ENCODE results near the gene COL15A1.
"Not testable (repeated sequence)": the region's sequence is repeated elsewhere in the genome, so short reads cannot be mapped to it uniquely, and the experiment has no call there.

Gene COL15A1

DNA sequence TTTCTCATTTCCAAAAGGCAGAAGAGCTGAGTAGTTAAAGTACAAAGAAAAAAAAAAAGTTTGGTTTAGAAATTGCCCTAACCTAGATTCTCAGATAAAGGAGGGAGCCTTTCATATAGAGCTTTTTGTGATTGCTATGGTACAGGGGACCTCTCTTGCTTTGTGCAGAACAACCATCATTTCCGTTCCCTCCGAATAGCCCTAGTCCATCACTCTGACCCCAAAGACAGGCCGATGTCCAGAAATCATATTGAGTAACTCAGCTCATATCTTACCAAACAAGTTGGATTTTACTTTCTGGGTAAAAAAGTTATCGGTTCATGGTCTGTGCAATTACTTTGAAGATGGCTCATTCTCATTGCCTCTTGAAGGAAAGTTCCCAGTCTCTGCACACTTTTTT lies 36.7 kb upstream of the COL15A1 start:
- no peak for DNase-seq (ENCODE audit: low spot score)
- H3K4me3 Mint-ChIP-seq, result no peak overlapping the region
- no peak overlapping the region for H3K27ac Mint-ChIP-seq
- H3K36me3 Mint-ChIP-seq (ENCODE audit: low read depth), result no peaks in the 10 kb centered on the region
- no peaks in the 10 kb centered on the region for H3K4me1 Mint-ChIP-seq (ENCODE audit: low read depth)
- H3K9me3 Mint-ChIP-seq, result no peaks in the 10 kb centered on the region
- H3K27me3 Mint-ChIP-seq (ENCODE audit: low read depth), result no peaks in the 10 kb centered on the region

DNA sequence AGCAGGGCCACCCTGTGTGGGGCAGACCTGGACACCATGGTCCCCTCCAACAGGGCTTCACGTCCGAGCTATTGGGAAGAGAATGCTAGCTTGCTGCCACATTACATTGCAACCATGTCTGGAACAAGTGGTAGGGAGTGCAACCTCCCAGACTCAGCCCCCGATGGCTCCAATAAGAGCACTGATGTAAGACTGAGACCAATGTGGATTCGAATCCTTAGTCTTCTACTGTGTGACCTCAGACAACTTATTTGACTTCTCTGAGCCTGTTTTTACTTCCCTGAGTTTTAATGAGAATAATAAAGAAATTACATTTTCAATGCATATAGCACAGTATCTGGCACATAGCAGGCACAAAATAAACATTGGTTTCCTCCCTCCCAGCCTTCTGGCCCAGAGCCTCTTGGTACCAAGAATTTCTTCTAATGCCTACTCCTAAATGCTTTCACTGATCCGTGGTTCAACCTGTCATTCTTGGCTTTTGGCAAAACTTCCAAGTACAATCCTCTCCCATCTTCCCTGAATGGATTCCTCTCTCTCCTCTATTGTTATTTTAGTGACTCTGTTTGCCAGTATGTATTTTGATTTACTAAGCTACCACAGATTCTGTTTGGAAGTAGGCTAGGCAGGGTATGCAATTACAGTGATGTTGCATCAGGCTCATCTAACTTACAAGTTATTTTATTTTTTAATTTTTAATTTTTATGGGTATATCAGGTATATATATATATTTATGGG lies 34.6 kb upstream of the COL15A1 start:
- H3K27ac Mint-ChIP-seq, result no peak overlapping the region
- H3K4me1 Mint-ChIP-seq (ENCODE audit: low read depth), result no peaks in the 10 kb centered on the region
- H3K27me3 Mint-ChIP-seq (ENCODE audit: low read depth), result no peaks in the 10 kb centered on the region
- H3K9me3 Mint-ChIP-seq, result no peaks in the 10 kb centered on the region
- DNase-seq (ENCODE audit: low spot score), result no peak
- no peak overlapping the region for H3K4me3 Mint-ChIP-seq
- H3K36me3 Mint-ChIP-seq (ENCODE audit: low read depth), result no peaks in the 10 kb centered on the region

DNA sequence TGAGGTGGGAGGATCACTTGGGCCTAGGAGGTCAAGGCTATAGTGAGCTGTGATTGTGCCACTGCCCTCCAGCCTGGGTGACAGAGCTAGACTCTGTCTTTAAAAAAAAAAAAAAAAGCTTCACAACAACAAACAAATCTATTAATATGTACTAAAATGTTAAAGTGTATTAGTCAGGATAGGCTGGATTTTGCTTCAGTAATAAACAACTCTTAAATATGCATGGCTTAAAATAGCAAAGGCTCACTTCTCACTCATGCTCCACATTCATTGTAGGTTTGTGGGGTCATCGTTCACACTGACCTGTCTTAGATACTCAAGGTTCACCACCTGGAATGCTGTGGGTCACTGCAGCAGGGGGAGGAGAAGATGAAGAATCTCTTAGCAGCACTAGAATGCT lies 33.8 kb upstream of the COL15A1 start:
- no peak for DNase-seq (ENCODE audit: low spot score)

DNA sequence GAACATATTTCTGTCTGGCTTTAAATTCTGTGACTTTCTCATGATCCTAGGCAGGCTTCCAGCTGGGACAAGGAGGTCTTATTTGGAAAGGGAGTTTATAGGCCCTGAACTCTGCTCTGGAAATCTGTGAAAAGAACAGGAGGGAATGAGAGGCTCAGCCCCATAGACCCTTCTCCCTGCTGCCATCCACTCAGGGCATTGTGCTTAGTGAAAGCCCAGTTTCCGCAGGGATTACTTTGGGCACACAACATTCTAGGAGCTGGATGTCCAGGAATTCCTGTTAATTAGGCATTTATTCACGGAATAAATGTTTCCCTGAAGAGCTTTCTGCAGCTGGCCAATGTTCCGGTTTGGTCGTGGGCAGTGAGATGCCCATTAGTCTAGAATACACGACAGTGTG lies 32.7 kb upstream of the COL15A1 start:
- Mint-ChIP-seq H3K9me3 (no peaks in the 10 kb centered on the region), H3K4me1 (ENCODE audit: low read depth) (no peaks in the 10 kb centered on the region), H3K36me3 (ENCODE audit: low read depth) (no peaks in the 10 kb centered on the region), H3K4me3 (no peak overlapping the region), H3K27ac (no peak overlapping the region), H3K27me3 (ENCODE audit: low read depth) (peaks cover 2% of the 10 kb centered on the region)
- DNase-seq (ENCODE audit: low spot score), result no peak

More for the DNA sequence above, 33.8 kb upstream of the COL15A1 start:
- H3K4me3 Mint-ChIP-seq, result no peak overlapping the region
- no peaks in the 10 kb centered on the region for H3K27me3 Mint-ChIP-seq (ENCODE audit: low read depth)
- H3K27ac Mint-ChIP-seq, result no peak overlapping the region
- H3K4me1 Mint-ChIP-seq (ENCODE audit: low read depth), result no peaks in the 10 kb centered on the region
- no peaks in the 10 kb centered on the region for H3K9me3 Mint-ChIP-seq
- H3K36me3 Mint-ChIP-seq (ENCODE audit: low read depth), result no peaks in the 10 kb centered on the region

DNA sequence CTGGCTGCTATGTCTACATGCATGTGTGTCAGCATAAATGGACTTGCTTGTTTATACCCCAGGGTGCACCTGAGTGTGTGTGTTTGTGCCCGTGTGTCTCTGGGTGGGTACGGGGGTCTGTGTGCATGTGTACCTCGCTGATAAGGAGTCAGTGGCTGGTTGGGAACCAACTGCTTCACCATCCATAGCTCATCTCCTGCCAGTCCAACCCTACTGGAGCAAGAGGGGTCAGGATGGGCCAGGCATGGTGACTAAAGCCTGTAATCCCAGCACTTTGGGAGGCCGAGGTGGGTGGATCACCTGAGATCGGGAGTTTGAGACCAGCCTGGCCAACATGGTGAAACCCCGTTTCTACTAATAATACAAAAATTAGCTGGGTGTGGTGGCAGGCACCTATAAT lies 32.0 kb upstream of the COL15A1 start:
- not testable (repeated sequence) for H3K27ac Mint-ChIP-seq; H3K9me3 Mint-ChIP-seq; DNase-seq (ENCODE audit: low spot score); H3K36me3 Mint-ChIP-seq (ENCODE audit: low read depth); H3K27me3 Mint-ChIP-seq (ENCODE audit: low read depth); H3K4me3 Mint-ChIP-seq; H3K4me1 Mint-ChIP-seq (ENCODE audit: low read depth)

DNA sequence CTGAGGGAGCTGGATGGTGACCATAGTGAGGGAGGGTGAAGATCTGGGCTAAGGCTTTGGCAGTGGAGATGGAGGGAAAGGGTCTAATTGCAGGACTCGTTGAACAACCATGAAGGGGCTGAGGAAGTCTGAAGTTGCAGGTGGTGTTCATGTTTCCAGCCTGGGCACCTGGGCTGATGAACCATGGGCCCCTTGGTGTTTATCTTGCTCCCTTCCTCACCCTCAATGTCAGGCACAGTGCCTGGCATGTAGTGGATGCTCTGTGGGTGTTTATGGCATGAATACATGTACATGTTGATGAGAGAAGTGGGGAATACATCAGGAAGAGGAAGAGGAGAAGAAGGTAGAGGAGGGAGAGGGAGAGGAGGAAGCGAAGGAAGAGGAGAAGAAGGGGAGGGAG lies 31.3 kb upstream of the COL15A1 start:
- Mint-ChIP-seq H3K36me3 (ENCODE audit: low read depth) (no peaks in the 10 kb centered on the region), H3K4me1 (ENCODE audit: low read depth) (no peaks in the 10 kb centered on the region), H3K27ac (no peak overlapping the region), H3K27me3 (ENCODE audit: low read depth) (peaks cover 2% of the 10 kb centered on the region), H3K9me3 (no peaks in the 10 kb centered on the region), H3K4me3 (no peak overlapping the region)
- no peak for DNase-seq (ENCODE audit: low spot score)

DNA sequence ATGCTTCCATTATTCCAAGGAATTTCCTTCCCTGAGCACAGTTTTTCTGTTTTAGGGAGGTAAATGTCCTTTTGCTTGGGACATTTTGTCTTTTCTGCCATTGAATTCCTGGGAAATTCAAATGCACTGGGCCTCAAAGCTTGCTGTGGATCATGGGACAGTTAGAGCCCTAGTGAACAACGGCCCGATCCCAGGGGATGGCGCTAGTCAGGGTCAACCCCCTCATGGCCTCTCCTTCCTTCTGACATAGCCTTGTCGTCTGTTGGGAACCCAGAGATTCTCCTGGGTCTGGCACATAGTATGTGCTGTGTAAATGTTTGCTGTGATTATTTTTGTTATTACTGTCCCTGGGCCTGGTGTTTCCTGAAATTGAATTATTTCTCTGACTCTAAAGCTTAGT lies 30.7 kb upstream of the COL15A1 start:
- no peaks in the 10 kb centered on the region for H3K9me3 Mint-ChIP-seq
- peaks cover 2% of the 10 kb centered on the region for H3K27me3 Mint-ChIP-seq (ENCODE audit: low read depth)
- H3K4me1 Mint-ChIP-seq (ENCODE audit: low read depth), result no peaks in the 10 kb centered on the region
- H3K4me3 Mint-ChIP-seq, result no peak overlapping the region
- no peak overlapping the region for H3K27ac Mint-ChIP-seq
- DNase-seq (ENCODE audit: low spot score), result no peak
- no peaks in the 10 kb centered on the region for H3K36me3 Mint-ChIP-seq (ENCODE audit: low read depth)

DNA sequence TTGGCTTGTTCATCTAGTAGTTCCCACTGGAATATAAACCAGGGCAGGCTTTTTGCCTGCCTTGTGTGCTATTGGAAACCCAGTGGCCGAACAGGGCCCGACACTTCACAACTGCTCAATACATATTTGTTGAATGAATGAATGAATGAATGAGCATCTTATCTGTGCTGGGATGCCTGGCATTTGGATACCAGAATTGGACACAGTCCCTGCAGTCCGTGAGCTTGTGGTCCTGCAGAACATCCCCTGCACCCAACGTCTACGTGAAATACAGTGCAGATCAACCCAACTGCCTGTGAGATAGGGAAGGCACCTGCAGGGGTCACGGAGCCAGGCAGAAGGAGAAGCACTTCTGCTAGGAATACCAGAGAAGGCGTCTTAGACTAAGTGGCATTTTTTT lies 30.0 kb upstream of the COL15A1 start:
- Mint-ChIP-seq H3K4me1 (ENCODE audit: low read depth) (no peaks in the 10 kb centered on the region), H3K36me3 (ENCODE audit: low read depth) (no peaks in the 10 kb centered on the region), H3K27ac (no peak overlapping the region), H3K9me3 (no peaks in the 10 kb centered on the region), H3K27me3 (ENCODE audit: low read depth) (peaks cover 2% of the 10 kb centered on the region), H3K4me3 (no peak overlapping the region)
- no peak for DNase-seq (ENCODE audit: low spot score)

DNA sequence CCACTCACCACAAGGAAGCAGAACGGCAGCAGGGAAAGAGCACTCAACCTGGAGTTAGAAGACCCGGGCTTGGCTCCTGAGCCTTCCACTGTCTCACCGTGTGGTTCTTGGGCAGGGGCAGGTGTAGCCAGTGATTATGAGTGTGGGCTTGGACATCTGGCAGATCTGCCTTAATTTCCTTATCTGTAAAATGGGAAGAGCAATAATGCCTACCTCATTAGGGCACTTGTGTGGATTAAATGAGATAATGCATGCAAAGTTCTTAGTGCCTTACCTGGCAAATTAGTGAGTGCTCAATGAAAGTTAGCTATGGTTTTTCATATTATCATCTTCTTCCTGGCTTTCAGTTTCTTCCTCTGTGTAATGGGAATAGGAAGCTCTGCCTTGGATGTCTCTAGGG lies 28.1 kb upstream of the COL15A1 start:
- peaks cover 6% of the 10 kb centered on the region for H3K27me3 Mint-ChIP-seq (ENCODE audit: low read depth)
- H3K27ac Mint-ChIP-seq, result no peak overlapping the region
- H3K36me3 Mint-ChIP-seq (ENCODE audit: low read depth), result no peaks in the 10 kb centered on the region
- no peaks in the 10 kb centered on the region for H3K4me1 Mint-ChIP-seq (ENCODE audit: low read depth)
- DNase-seq (ENCODE audit: low spot score), result no peak
- H3K4me3 Mint-ChIP-seq, result no peak overlapping the region
- no peaks in the 10 kb centered on the region for H3K9me3 Mint-ChIP-seq

DNA sequence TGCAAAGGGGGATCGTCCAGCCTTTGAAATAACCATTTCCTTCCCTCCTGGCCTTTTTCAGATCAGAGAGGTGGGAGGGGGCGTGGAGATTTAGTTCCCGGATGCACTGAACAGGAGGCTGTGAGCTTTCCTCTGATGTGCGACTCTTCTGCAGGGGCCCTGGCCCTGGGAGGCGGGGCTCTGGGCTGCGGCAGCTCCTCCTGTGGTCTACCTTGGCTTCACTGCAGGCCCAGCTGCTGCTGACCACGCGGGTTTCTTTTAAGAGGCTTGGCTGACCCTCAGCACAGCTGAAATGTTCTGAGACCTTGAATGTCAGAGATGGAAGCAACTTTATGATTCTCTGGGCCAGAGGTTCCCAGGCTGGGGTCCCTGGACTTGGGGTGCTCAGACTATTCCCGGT lies 27.0 kb upstream of the COL15A1 start:
- no peak for DNase-seq (ENCODE audit: low spot score)

DNA sequence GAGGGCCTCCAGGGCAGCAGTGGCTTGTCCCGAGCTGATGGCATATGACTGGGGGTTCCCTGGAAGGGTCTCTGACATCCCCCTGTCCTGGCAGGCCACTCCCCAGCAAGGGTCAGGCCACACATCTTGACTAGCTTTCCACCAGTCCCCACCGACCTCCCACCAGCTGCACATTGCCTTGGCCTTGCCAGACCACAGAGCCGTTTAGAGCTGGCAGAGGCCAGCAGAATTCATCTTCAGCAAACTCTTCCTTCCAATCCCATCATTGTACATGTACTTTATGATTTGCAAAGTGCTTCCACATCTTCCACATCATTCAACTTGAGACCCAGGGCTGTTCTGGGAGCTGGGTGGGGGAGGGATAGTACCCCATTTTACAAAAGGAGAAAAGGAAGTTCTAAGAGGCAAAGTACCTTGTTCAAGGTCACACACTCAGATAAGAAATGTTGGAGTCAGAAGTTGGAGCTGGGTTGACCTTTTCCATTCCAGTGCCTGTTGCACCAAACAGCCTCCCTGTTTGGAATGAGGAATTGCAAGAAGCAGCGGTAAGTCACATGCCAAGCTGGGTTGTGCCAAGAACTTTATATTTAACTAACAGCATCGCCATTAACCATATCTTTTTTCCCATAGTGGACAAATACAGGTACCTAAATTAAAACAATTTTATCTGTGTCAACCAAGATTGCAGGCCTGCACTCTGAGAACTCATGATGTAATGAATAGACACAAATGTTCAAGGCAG lies 25.8 kb upstream of the COL15A1 start:
- no peaks in the 10 kb centered on the region for H3K4me1 Mint-ChIP-seq (ENCODE audit: low read depth)
- H3K9me3 Mint-ChIP-seq, result no peaks in the 10 kb centered on the region
- no peak overlapping the region for H3K27ac Mint-ChIP-seq
- DNase-seq (ENCODE audit: low spot score), result no peak
- H3K27me3 Mint-ChIP-seq (ENCODE audit: low read depth), result peaks cover 13% of the 10 kb centered on the region
- no peaks in the 10 kb centered on the region for H3K36me3 Mint-ChIP-seq (ENCODE audit: low read depth)
- no peak overlapping the region for H3K4me3 Mint-ChIP-seq

More for the DNA sequence above, 27.0 kb upstream of the COL15A1 start:
- no peaks in the 10 kb centered on the region for H3K9me3 Mint-ChIP-seq
- no peaks in the 10 kb centered on the region for H3K4me1 Mint-ChIP-seq (ENCODE audit: low read depth)
- H3K4me3 Mint-ChIP-seq, result no peak overlapping the region
- no peaks in the 10 kb centered on the region for H3K36me3 Mint-ChIP-seq (ENCODE audit: low read depth)
- H3K27ac Mint-ChIP-seq, result no peak overlapping the region
- peaks cover 11% of the 10 kb centered on the region for H3K27me3 Mint-ChIP-seq (ENCODE audit: low read depth)

DNA sequence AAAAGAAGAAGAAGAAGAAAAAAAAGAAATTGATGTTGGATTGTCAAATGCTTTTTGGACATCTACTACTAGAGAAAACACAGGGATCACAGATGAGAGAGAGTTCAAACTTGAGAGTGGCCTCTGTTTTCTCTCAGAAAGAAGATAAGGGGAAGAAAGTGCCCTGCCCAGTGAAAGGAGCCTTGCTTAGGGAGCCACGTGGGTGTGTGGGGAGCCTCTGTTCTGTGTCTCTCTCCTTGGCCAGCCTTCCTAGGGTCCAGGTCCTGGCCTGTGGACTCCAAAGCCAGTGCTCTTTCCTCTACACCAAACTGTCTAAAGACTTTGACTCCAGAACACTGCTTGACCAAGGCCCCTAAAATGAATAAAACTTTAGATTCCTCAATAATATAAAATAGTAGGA lies 22.0 kb upstream of the COL15A1 start:
- no peak overlapping the region for H3K27ac Mint-ChIP-seq
- H3K9me3 Mint-ChIP-seq, result no peaks in the 10 kb centered on the region
- H3K36me3 Mint-ChIP-seq (ENCODE audit: low read depth), result no peaks in the 10 kb centered on the region
- DNase-seq (ENCODE audit: low spot score), result no peak
- H3K4me3 Mint-ChIP-seq, result no peak overlapping the region
- H3K27me3 Mint-ChIP-seq (ENCODE audit: low read depth), result peaks cover 17% of the 10 kb centered on the region
- H3K4me1 Mint-ChIP-seq (ENCODE audit: low read depth), result no peaks in the 10 kb centered on the region

DNA sequence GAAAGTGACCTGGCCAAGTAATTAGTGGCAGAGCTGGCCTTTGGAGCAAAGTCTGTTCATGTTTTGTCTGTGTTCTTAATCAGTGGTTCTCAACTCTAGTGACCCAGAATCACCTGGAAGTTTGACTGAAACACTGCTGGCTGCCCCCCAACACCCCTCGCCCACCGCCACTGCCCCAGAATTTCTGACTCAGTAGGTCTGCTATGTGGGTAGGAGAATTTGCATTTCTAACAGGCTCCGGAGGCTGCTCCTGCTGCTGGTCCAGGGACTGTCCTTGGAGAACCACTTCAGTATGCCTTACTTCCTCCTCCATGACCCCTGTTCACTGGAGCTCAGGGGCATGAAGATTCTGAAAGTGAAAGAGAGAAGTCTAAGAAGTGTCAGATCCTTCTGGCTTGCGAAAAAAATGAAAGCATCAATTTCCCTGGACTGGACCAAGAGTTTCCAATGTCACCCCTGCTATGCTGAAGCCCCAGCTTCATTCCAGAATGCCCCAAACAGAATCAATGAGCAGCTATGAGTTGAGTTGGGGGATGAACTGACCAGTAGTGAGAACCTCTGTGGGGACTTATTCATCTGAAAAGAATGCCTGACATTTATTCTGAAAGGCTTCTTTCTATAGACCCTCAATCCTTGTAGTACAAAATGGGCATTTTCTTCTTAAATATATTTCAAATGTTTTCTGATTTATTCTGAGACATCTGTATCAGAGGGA lies 20.8 kb upstream of the COL15A1 start:
- no peaks in the 10 kb centered on the region for H3K4me1 Mint-ChIP-seq (ENCODE audit: low read depth)
- no peaks in the 10 kb centered on the region for H3K36me3 Mint-ChIP-seq (ENCODE audit: low read depth)
- H3K27ac Mint-ChIP-seq, result no peak overlapping the region
- peaks cover 22% of the 10 kb centered on the region for H3K27me3 Mint-ChIP-seq (ENCODE audit: low read depth)
- H3K9me3 Mint-ChIP-seq, result no peaks in the 10 kb centered on the region
- DNase-seq (ENCODE audit: low spot score), result no peak
- H3K4me3 Mint-ChIP-seq, result no peak overlapping the region

DNA sequence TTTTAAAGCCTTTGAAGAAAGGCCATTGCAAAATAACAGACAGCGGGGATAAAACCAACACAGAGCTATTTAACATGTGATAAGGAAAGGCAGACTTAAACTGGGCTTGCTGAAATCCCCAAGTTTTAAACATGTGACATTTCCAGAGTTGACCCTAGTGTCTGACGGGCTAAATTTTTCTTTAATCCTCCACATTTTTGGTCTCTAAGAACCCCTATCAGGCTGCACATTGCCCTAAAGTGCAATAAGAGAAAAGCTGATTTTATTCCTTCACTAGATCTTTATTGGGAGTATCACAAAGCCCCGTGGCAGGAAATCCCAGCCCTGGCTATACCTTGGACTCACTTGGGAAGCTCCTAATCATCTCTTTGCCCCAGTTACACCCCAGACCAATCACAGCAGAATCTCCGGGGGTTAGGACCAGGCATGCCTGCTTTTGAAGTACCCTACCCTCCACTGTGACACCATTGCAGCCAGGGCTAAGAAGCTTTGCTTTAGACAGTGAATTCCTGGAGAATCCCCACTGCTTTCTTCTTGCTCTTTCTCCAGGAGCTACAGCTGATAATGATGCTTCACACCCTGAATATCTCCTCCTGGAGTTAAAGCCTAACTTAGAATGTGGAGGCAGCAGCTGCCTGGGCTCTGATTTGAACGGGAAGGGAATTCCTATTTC lies 20.1 kb upstream of the COL15A1 start:
- H3K9me3 Mint-ChIP-seq, result no peaks in the 10 kb centered on the region
- no peak overlapping the region for H3K4me3 Mint-ChIP-seq
- H3K36me3 Mint-ChIP-seq (ENCODE audit: low read depth), result no peaks in the 10 kb centered on the region
- H3K4me1 Mint-ChIP-seq (ENCODE audit: low read depth), result no peaks in the 10 kb centered on the region
- no peak overlapping the region for H3K27ac Mint-ChIP-seq
- DNase-seq (ENCODE audit: low spot score), result no peak
- peaks cover 25% of the 10 kb centered on the region for H3K27me3 Mint-ChIP-seq (ENCODE audit: low read depth)
